Measurements from ENCODE around the gene PLAAT4.

The PLAAT4 gene

DNA sequence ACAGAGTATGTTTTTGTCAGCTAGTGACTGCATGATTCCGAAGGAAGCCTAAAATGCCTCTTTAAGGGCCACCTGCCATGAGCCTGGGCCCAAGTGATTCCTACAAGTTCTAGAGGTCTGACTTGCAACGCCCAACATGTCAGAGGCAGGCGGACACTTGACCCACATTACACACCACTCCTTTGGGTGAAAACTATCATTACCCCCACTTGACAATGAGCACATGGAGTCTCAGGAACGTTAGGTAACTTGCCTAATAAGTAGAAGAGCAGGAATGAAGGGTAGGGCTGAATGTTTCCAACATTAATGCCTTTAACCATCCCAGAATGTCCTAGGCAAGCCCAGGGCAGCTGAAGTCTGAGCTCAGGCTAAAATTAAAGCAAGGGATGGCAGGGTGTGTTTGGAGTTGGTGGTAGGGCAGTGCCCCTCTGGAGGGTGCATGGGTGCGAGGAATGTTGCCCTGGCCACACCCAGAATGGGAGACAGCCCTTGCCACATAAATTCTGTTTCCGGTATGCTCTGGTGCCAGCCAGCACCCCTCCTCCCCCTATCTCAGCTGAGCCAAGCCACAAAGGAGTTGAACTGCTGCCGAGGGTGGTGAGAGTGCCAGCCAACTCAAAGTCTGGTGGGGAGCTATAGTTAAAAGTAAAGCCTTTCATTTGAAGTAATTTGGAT is 24.0 kb downstream of the PLAAT4 start:
- H3K27ac ChIP-seq (replicated peaks): no peak overlapping the region
- TF ChIP-seq, protein P1, sequence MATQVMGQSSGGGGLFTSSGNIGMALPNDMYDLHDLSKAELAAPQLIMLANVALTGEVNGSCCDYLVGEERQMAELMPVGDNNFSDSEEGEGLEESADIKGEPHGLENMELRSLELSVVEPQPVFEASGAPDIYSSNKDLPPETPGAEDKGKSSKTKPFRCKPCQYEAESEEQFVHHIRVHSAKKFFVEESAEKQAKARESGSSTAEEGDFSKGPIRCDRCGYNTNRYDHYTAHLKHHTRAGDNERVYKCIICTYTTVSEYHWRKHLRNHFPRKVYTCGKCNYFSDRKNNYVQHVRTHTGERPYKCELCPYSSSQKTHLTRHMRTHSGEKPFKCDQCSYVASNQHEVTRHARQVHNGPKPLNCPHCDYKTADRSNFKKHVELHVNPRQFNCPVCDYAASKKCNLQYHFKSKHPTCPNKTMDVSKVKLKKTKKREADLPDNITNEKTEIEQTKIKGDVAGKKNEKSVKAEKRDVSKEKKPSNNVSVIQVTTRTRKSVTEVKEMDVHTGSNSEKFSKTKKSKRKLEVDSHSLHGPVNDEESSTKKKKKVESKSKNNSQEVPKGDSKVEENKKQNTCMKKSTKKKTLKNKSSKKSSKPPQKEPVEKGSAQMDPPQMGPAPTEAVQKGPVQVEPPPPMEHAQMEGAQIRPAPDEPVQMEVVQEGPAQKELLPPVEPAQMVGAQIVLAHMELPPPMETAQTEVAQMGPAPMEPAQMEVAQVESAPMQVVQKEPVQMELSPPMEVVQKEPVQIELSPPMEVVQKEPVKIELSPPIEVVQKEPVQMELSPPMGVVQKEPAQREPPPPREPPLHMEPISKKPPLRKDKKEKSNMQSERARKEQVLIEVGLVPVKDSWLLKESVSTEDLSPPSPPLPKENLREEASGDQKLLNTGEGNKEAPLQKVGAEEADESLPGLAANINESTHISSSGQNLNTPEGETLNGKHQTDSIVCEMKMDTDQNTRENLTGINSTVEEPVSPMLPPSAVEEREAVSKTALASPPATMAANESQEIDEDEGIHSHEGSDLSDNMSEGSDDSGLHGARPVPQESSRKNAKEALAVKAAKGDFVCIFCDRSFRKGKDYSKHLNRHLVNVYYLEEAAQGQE (IDR thresholded peaks at IDR 0.05; ENCODE audit: insufficient replicate concordance, low read depth): no peak
- no peak overlapping the region for H3K4me3 ChIP-seq (replicated peaks; ENCODE audit: insufficient read depth, low read length)
- peak in 1 of 2 experiments; percentile 20 for DNase-seq (ENCODE audit: low read depth in 1 of 2, low spot score in 1 of 2)
- no peaks in the 10 kb centered on the region for H3K27me3 ChIP-seq (ENCODE audit: insufficient read depth, poor library complexity, severe bottlenecking)

DNA sequence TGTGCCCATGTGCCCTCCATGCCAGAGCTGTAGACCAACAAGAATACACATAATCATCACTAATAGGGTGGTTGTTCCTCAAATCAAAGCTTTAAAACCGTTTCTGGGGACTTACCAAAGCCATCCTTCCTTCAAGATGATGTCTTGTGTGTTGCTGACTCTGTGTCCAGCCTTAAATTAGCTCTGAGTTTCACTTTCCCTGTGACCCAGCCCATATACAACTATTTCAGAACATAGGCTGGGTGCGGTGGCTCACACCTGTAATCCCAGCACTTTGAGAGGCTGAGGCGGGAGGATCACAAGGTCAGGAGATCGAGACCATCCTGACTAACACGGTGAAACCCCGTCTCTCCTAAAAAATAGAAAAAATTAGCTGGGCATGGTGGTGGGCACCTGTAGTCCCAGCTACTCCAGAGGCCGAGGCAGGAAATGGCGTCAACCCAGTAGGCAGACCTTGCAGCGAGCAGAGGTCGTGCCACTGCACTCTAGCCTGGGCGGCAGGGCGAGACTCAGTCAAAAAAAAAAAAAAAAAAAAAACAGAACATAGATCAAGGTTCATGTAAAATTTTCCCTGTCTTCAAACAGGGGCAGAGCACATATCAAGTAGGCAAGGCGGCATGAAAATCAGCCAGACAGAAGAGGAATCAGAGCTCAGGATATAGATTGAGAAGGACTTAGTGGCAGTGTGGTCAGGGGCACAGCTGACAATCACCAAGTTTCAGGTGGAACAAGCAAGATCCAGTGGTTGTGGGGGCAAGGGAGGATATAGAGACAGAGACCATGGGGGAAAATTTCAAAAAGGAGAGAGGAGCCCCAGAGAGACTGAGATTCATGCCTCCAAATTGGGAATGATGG is 26.8 kb downstream of the PLAAT4 start, which contains the start of gene PLAAT2:
Gene PLAAT2 (minus strand): TSS at position 179 of the 855 bp plus-strand sequence. CDS start 55 bp downstream, at position 124.
- no peaks in the 10 kb centered on the region for H3K27me3 ChIP-seq (ENCODE audit: insufficient read depth, poor library complexity, severe bottlenecking)
- DNase-seq (ENCODE audit: low read depth in 1 of 2, low spot score in 1 of 2): no peak
- TF ChIP-seq SPI1 (IDR thresholded peaks at IDR 0.05; ENCODE audit: borderline replicate concordance, low read depth) (no peak), GABPA (IDR thresholded peaks at IDR 0.05; ENCODE audit: low read depth) (no peak), POLR2AphosphoS5 (IDR thresholded peaks at IDR 0.05; ENCODE audit: low read depth) (no peak)
- TF ChIP-seq, protein P2, sequence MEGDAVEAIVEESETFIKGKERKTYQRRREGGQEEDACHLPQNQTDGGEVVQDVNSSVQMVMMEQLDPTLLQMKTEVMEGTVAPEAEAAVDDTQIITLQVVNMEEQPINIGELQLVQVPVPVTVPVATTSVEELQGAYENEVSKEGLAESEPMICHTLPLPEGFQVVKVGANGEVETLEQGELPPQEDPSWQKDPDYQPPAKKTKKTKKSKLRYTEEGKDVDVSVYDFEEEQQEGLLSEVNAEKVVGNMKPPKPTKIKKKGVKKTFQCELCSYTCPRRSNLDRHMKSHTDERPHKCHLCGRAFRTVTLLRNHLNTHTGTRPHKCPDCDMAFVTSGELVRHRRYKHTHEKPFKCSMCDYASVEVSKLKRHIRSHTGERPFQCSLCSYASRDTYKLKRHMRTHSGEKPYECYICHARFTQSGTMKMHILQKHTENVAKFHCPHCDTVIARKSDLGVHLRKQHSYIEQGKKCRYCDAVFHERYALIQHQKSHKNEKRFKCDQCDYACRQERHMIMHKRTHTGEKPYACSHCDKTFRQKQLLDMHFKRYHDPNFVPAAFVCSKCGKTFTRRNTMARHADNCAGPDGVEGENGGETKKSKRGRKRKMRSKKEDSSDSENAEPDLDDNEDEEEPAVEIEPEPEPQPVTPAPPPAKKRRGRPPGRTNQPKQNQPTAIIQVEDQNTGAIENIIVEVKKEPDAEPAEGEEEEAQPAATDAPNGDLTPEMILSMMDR (IDR thresholded peaks at IDR 0.05; ENCODE audit: insufficient read depth, low read length): no peak
- TF ChIP-seq, protein P1 (IDR thresholded peaks at IDR 0.05; ENCODE audit: insufficient replicate concordance, low read depth): no peak
- H3K27ac ChIP-seq (replicated peaks): no peak within 1 kb of the TSS
- H3K4me3 ChIP-seq (replicated peaks; ENCODE audit: insufficient read depth, low read length): no peak within 1 kb of the TSS

DNA sequence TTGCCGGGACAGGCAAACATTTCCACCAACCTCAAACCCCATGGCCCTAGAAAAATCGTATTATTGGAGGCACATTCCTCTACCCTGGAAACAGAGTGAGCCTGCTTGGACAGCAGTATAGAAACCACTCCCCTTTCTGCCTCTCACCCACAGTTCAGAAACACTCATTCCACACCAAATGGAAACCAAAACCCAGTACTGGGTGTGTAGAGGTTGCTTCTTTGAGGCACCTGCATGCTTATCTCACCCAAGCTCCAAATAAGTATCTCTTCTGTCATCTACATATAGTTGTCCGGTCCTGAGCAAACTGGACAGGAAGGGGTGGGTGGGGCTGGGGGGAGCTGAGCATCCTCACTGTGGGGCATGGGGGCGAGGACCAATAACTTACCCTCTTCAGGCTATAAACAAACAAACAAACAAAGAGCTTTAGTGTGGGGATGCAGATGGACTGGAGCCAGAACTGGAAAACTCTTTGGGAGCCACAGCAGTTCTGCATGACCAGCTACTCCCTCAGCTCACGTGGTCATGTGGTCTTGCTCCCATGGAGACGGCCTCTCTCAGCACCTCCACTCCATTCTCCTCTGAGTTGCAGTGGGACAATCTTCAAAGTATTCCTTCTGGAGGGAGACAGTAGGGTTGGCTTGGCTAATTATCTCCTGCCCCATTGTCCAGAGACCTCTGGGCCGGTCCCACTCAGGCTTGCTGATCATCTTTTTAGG is 27.6 kb downstream of the PLAAT4 start:
- TF ChIP-seq, protein P1 (IDR thresholded peaks at IDR 0.05; ENCODE audit: insufficient replicate concordance, low read depth): no peak
- no peak for TF ChIP-seq SPI1 (IDR thresholded peaks at IDR 0.05; ENCODE audit: borderline replicate concordance, low read depth)
- TF ChIP-seq, protein P2 (IDR thresholded peaks at IDR 0.05; ENCODE audit: insufficient read depth, low read length): no peak
- TF ChIP-seq POLR2AphosphoS5 (IDR thresholded peaks at IDR 0.05; ENCODE audit: low read depth): no peak
- TF ChIP-seq GABPA (IDR thresholded peaks at IDR 0.05; ENCODE audit: low read depth): no peak
- DNase-seq (ENCODE audit: low read depth in 1 of 2, low spot score in 1 of 2): no peak
- no peak overlapping the region for H3K27ac ChIP-seq (replicated peaks)
- H3K27me3 ChIP-seq (ENCODE audit: insufficient read depth, poor library complexity, severe bottlenecking): no peaks in the 10 kb centered on the region
- no peak overlapping the region for H3K4me3 ChIP-seq (replicated peaks; ENCODE audit: insufficient read depth, low read length)

All from HL-60 (cell line).